Endometrium (tissue), 2 donors: ENCODE results near the gene ACVRL1.

Source experiments
- FAIRE-seq: peaks from 2 replicates; lab custom pipeline; 2012; peaks lifted over from hg19 to GRCh38; lab: Jason Lieb, UNC
- donor health status: control.
- donor health status: control.

The ACVRL1 gene

GRCh38 chr12:51943346-51943745, 36.0 kb downstream of the ACVRL1 start:
- no peak for FAIRE-seq

GRCh38 chr12:51944608-51945233, 37.4 kb downstream of the ACVRL1 start:
- FAIRE-seq = no peak

GRCh38 chr12:51947246-51947996, 40.1 kb downstream of the ACVRL1 start:
- no peak for FAIRE-seq

GRCh38 chr12:51948066-51948465, 40.8 kb downstream of the ACVRL1 start:
- no peak for FAIRE-seq

GRCh38 chr12:51949342-51950030, 42.2 kb downstream of the ACVRL1 start:
- FAIRE-seq = no peak

- FAIRE-seq = no peak
Measured at GRCh38 chr12:51950682-51951198, 43.4 kb downstream of the ACVRL1 start.

GRCh38 chr12:51951199-51951842, 44.0 kb downstream of the ACVRL1 start, which contains the start of gene ACVR1B:
TSS of gene ACVR1B (plus strand) at chr12:51951699. CDS start at chr12:51951744, 45 bp downstream.
- no peak for FAIRE-seq

- FAIRE-seq = no peak
Measured at GRCh38 chr12:51951843-51952722, 44.8 kb downstream of the ACVRL1 start.

- no peak for FAIRE-seq
Measured at GRCh38 chr12:51953089-51953488, 45.8 kb downstream of the ACVRL1 start.

GRCh38 chr12:51953864-51954263, 46.6 kb downstream of the ACVRL1 start:
- FAIRE-seq = no peak

GRCh38 chr12:51954561-51955361, 47.5 kb downstream of the ACVRL1 start:
- no peak for FAIRE-seq

GRCh38 chr12:51955702-51956101, 48.4 kb downstream of the ACVRL1 start:
- FAIRE-seq = no peak

- FAIRE-seq = no peak
Measured at GRCh38 chr12:51958542-51958941, 51.2 kb downstream of the ACVRL1 start.

GRCh38 chr12:51959211-51959610, 51.9 kb downstream of the ACVRL1 start:
- no peak for FAIRE-seq

- no peak for FAIRE-seq
Measured at GRCh38 chr12:51959921-51960320, 52.6 kb downstream of the ACVRL1 start.

- FAIRE-seq = no peak
Measured at GRCh38 chr12:51960488-51960887, 53.2 kb downstream of the ACVRL1 start.

GRCh38 chr12:51960890-51961289, 53.6 kb downstream of the ACVRL1 start:
- no peak for FAIRE-seq

- no peak for FAIRE-seq
Measured at GRCh38 chr12:51961834-51962233, 54.5 kb downstream of the ACVRL1 start.

- no peak for FAIRE-seq
Measured at GRCh38 chr12:51962737-51963136, 55.4 kb downstream of the ACVRL1 start.

GRCh38 chr12:51963477-51963876, 56.2 kb downstream of the ACVRL1 start:
- FAIRE-seq = no peak

- no peak for FAIRE-seq
Measured at GRCh38 chr12:51969643-51970042, 62.3 kb downstream of the ACVRL1 start.
